HG03196 (cell line): ENCODE data around the gene NCAN.

Source experiments
- ATAC-seq: cut with Tn5 transposase; IDR thresholded peaks from one replicate; pipeline ENCODE4 v1.9.1; 2021; ENCODE audit not compliant: unreplicated experiment

The NCAN gene

GRCh38 chr19:19279062-19279612 lies 67.4 kb downstream of the NCAN start:
- no peak for ATAC-seq

DNA sequence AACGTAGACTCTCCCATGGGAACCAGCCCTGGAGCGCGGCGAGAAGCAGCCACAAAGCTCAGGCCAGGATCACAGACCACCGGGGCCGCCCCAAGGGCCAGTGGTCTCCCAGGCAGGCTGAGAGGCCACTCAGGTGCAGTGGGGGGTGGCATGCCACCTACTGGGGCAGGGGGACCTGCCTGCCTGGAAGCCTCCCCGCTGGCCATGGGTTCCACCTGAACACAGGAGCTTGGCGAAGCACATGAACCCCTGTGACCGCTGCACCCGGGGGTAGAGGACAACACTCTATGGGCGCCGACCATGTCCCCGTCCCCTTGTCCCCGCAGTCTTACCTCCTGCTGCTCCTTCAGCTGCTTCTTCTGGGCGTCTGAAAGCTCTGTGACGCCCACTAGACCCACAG lies 68.1 kb downstream of the NCAN start:
- no peak for ATAC-seq

GRCh38 chr19:19280561-19280960 lies 68.8 kb downstream of the NCAN start:
- no peak for ATAC-seq

DNA sequence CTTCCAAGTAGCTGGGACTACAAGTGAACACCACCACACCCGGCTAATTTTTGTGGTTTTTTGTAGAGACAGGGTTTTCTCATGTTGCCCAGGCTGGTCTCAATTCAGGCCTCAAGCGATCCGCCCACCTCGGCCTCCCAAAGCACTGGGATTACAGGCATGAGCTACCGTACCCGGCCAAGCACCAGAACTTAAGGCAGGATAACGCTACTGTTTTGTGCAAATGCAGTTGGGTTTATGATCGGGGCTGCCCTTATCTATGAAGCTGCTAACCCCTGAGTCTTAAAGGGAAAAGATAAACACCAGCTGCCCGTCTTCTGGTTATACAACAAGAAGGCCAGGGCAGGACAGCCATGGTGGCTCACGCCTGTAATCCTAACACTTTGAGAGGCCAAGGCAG lies 73.9 kb downstream of the NCAN start:
- ATAC-seq, result no peak

GRCh38 chr19:19292607-19293006 lies 80.8 kb downstream of the NCAN start:
- no peak for ATAC-seq

- ATAC-seq, result no peak
Observed at GRCh38 chr19:19294914-19295313, 83.2 kb downstream of the NCAN start.

DNA sequence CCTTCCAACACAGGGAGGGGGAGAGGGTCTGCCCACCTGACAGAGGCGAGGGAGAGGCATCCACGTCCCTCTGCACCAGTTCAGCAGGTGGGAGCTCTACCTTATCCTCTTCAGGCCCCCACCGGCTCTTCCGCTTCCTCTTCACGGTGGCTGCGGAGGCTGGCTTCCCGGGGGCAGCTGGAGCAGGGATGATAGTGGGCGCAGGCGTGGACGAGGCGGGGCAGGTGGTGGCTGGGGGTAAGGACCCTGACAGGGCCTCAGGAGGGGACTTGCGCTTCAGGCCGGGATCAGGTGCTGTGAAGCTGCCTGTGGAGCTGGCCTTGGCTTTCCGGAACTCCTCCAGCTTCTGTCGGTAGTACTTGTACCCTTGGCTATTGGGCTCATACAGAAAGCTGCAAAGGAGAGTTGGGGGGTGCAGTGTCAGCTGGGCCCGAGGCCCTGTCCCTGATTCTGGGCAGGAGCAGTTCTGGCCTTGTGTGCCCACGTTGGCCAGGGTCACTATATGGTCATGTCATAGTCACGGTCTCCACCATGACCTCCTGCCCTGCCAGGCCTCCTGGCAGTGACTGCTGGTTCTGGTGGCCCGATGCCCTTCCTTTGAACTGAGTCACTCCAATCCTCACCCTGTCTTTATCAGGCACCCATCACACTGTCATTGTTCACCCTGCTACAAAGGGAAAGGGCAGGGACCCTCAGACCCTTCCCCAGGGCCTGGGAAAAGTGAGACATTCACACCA lies 85.4 kb downstream of the NCAN start:
- ATAC-seq, result no peak

DNA sequence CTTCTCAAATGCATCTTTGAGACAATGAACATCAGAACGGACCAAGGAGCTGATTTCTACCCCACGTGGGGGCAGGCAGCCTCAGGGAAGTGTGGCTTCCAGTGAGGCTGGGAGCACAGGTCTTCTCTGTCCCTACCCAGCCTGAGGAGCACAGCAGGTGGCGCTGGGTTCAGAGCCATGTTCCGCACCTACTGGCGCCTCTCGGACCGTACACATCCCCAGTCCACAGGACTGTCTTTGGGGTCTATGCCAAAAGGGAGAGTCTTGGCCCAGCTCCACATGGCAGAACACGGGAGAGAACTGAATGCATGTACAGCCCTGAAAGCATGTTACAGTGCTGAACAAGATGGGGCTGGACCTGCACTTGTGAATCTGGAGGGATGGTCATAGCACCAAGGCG lies 86.0 kb downstream of the NCAN start:
- no peak for ATAC-seq

DNA sequence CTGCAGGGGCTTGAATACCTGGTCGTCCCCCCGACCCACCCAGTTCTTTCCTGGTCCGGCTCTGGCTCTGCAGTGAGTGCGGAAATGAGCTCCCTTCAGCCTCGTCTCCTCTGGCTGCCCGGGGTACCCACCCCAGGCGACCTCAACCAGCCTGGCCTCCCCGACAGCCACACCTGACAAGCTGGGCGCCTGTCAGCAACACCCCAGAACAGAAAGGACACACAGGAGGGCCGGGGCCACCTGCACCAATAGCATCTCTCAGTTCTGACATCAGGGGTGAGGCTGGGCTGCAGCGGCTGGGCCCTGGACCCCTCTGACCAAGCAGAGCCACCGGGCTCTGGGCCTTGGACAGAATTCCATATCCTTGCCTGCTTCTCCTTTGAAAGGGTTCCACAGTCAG lies 88.9 kb downstream of the NCAN start:
- no peak for ATAC-seq
